Hepatocyte (in vitro differentiated cells): Measurements from ENCODE around the gene PRLHR. TPM values are rescaled to one million over a fixed set of nuclear protein-coding genes. Genes with fewer than 3 reads are reported as not detected.

Experiments
- DNase-seq: peaks from one replicate; pipeline ENCODE4 v3.0.0-alpha.2; 2016; ENCODE audit warnings: low spot score
- H2AFZ ChIP-seq: fragments of 200-600 bp; sonication (generic); 2 replicates; pipeline ENCODE4 v1.6.0; 2016; ENCODE audit warnings: antibody characterized with exemption, mild to moderate bottlenecking
- H3K27ac ChIP-seq: fragments of 200-600 bp; sonication (generic); 2 replicates; pipeline ENCODE4 v1.5.1; 2016; ENCODE audit warnings: mild to moderate bottlenecking
- H3K27me3 ChIP-seq: fragments of 200-600 bp; sonication (generic); 2 replicates; pipeline ENCODE4 v1.6.1; 2016
- H3K36me3 ChIP-seq: fragments of 200-600 bp; sonication (generic); replicated peaks from 2 replicates; pipeline ENCODE4 v1.5.1; 2016; ENCODE audit warnings: low read depth; ENCODE audit not compliant: insufficient read depth
- H3K4me1 ChIP-seq: fragments of 200-600 bp; sonication (generic); 2 replicates; pipeline ENCODE4 v1.5.1; 2016; ENCODE audit warnings: mild to moderate bottlenecking, moderate library complexity; ENCODE audit not compliant: insufficient read depth
- H3K4me2 ChIP-seq: fragments of 200-600 bp; sonication (generic); 2 replicates; pipeline ENCODE4 v1.6.0; 2016
- H3K4me3 ChIP-seq: fragments of 200-600 bp; sonication (generic); 2 replicates; pipeline ENCODE4 v1.5.1; 2016; ENCODE audit warnings: mild to moderate bottlenecking
- H3K79me2 ChIP-seq: fragments of 200-600 bp; sonication (generic); 2 replicates; pipeline ENCODE4 v1.6.0; 2017; ENCODE audit warnings: mild to moderate bottlenecking
- H3K9me2 ChIP-seq: fragments of 200-600 bp; sonication (generic); replicated peaks from 2 replicates; pipeline ENCODE4 v1.6.0; 2017; ENCODE audit warnings: mild to moderate bottlenecking; ENCODE audit not compliant: insufficient read depth
- H3K9me3 ChIP-seq: fragments of 200-600 bp; sonication (generic); 2 replicates; pipeline ENCODE4 v1.5.1; 2016; ENCODE audit warnings: low read depth, mild to moderate bottlenecking
- H4K20me1 ChIP-seq: fragments of 200-600 bp; sonication (generic); 2 replicates; pipeline ENCODE4 v1.6.0; 2016; ENCODE audit warnings: mild to moderate bottlenecking; ENCODE audit not compliant: insufficient read depth, poor library complexity, severe bottlenecking
- EZH2 ChIP-seq: fragments of 200-600 bp; sonication (generic); IDR thresholded peaks from 2 replicates; pipeline ENCODE4 v1.6.1; 2016; ENCODE audit warnings: antibody characterized with exemption, mild to moderate bottlenecking, borderline replicate concordance
- EZH2phosphoT487 ChIP-seq: fragments of 200-600 bp; sonication (generic); IDR thresholded peaks from one replicate; pipeline ENCODE4 v1.6.1; 2018; ENCODE audit warnings: antibody characterized with exemption, mild to moderate bottlenecking, low read depth, moderate library complexity; ENCODE audit not compliant: unreplicated experiment, severe bottlenecking
- WGBS: methylation state at CpG from one replicate; pipeline ENCODE4 v1.1.6; 2016; ENCODE audit warnings: low lambda C conversion rate; ENCODE audit errors: missing lambda C conversion rate; 5-methylcytosine and 5-hydroxymethylcytosine counted together
- polyA plus RNA-seq: library from polyadenylated mRNA; unstranded; fragments of >200 nt; fragmentation: Nextera tagmentation; extraction: Ambion mirVana; gene quantifications from 2 replicates; pipeline ENCODE4 v1.2.1, GENCODE V29; 2016
- total RNA-seq: library from RNA; depleted of rRNA; stranded (reverse); fragments of >200 nt; gene quantifications from 2 replicates; pipeline ENCODE4 v1.2.3, GENCODE V29; 2014
- TF ChIP-seq, protein P1 (sequence below): fragments of 200-600 bp; sonication (generic); IDR thresholded peaks from 2 replicates; pipeline ENCODE4 v1.5.1; 2016; ENCODE audit warnings: antibody characterized with exemption, mild to moderate bottlenecking; ENCODE audit not compliant: poor library complexity

The PRLHR gene
- total and polyA plus RNA-seq, 2 experiments from 2014 or later = not detected

DNA sequence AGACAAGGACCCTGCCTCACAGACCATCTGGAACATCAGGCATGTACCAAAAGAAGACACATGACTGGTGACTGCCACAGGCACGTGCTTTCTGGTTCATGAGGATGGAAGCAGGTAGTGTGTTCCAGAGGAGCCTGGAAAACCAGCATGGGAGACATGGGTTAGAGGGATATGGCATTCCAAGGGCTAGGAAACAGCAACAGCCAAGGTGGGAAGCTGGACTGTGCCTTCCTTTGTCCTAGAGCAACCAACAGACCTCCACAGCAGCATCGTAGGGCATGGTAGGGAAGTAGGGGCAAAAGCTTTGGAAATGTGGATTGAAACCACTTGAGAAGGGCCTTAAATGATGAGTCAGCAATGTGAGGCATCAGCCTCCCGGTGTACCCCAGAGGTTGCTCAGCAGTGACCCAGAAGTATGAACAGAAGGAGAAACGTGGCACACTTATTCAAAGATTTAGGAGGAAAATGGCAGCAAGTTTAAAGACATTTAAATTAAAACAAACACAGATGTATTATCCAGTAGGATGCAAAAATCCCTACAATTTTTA lies 51.0 kb downstream of the PRLHR start:
- H3K9me3 ChIP-seq = no peaks in the 10 kb centered on the region
- no peaks in the 10 kb centered on the region for H3K4me1 ChIP-seq
- no peaks in the 10 kb centered on the region for H3K9me2 ChIP-seq
- H3K4me3 ChIP-seq = no peak overlapping the region
- 60% methylated on average over 4 of the region's 4 CpGs for WGBS
- H3K79me2 ChIP-seq = no peaks in the 10 kb centered on the region
- no peak overlapping the region for H2AFZ ChIP-seq
- TF ChIP-seq EZH2phosphoT487 = no peak
- TF ChIP-seq EZH2 = no peak
- TF ChIP-seq, protein P1, sequence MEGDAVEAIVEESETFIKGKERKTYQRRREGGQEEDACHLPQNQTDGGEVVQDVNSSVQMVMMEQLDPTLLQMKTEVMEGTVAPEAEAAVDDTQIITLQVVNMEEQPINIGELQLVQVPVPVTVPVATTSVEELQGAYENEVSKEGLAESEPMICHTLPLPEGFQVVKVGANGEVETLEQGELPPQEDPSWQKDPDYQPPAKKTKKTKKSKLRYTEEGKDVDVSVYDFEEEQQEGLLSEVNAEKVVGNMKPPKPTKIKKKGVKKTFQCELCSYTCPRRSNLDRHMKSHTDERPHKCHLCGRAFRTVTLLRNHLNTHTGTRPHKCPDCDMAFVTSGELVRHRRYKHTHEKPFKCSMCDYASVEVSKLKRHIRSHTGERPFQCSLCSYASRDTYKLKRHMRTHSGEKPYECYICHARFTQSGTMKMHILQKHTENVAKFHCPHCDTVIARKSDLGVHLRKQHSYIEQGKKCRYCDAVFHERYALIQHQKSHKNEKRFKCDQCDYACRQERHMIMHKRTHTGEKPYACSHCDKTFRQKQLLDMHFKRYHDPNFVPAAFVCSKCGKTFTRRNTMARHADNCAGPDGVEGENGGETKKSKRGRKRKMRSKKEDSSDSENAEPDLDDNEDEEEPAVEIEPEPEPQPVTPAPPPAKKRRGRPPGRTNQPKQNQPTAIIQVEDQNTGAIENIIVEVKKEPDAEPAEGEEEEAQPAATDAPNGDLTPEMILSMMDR = no peak
- no peaks in the 10 kb centered on the region for H4K20me1 ChIP-seq
- H3K27ac ChIP-seq = no peak overlapping the region
- no peak overlapping the region for H3K4me2 ChIP-seq
- no peaks in the 10 kb centered on the region for H3K36me3 ChIP-seq
- peaks cover 24% of the 10 kb centered on the region for H3K27me3 ChIP-seq
- no peak for DNase-seq

DNA sequence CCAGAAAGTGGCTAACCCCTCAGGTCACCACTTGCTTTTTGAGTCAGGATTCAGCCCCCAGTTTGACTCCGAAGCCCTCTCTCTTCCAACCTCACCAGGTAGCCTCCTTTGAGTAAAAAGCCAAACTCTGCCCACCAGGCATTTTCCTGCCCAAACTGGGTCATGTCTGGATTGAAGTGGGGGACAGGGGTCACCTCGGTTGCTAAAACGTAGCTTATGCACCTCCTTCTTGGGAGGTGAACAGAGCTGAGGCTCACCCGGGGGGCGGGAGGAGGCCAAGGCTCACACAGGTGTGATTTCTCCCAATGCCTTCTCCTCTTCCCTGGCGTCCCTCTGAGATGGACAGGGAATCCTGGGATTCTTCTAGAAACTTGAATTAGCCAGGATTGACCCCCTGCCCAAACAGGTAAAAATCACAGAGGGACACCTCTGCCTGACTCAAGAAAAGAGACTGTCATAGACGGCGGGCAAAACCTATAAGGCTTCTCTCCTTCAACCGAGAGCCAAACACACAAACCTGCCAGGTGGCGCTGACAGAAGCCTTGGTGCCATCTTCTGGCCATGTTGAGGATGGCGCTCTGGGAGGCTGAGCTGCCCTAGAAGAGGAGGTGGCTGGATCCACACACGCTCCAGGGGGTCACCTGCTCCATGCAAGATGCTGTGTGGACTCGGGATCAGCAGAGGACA lies 51.6 kb downstream of the PRLHR start:
- no peaks in the 10 kb centered on the region for H3K36me3 ChIP-seq
- no peak overlapping the region for H3K4me2 ChIP-seq
- no peaks in the 10 kb centered on the region for H3K4me1 ChIP-seq
- no peaks in the 10 kb centered on the region for H4K20me1 ChIP-seq
- 36% methylated on average over 13 of the region's 13 CpGs for WGBS
- H3K79me2 ChIP-seq = no peaks in the 10 kb centered on the region
- H2AFZ ChIP-seq = no peak overlapping the region
- no peak overlapping the region for H3K27ac ChIP-seq
- no peak overlapping the region for H3K4me3 ChIP-seq
- H3K9me3 ChIP-seq = no peaks in the 10 kb centered on the region
- TF ChIP-seq EZH2phosphoT487 = no peak
- TF ChIP-seq, protein P1 = peak; percentile 62
- H3K9me2 ChIP-seq = no peaks in the 10 kb centered on the region
- peaks cover 24% of the 10 kb centered on the region for H3K27me3 ChIP-seq
- peak; percentile 77 for DNase-seq

DNA sequence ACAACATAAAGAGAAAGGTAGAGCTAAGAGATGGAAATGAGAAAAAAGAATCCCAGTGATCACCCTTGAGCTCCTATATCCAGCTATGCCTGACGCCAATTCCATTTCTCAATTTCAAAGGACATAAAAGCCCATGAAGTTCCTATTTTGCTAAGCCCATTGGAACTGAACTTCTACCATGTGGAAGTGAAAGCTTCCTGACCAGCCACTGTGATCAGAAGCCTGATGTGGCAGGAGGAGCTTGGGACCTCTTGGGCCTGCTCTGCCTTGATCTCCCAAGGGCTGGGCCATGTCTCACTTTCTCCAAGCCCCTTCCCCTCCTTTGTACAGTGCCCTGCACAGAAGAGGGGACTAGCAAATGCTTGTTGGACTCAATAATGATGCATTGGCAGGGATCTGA lies 52.7 kb downstream of the PRLHR start:
- Histone ChIP-seq H3K79me2 (no peaks in the 10 kb centered on the region), H4K20me1 (no peaks in the 10 kb centered on the region), H3K4me2 (no peak overlapping the region), H3K9me2 (no peaks in the 10 kb centered on the region), H3K27me3 (peaks cover 24% of the 10 kb centered on the region), H3K9me3 (no peaks in the 10 kb centered on the region), H3K4me1 (no peaks in the 10 kb centered on the region), H2AFZ (no peak overlapping the region), H3K27ac (no peak overlapping the region), H3K4me3 (no peak overlapping the region), H3K36me3 (no peaks in the 10 kb centered on the region)
- 94% methylated on average over 1 of the region's 1 CpG for WGBS
- no peak for DNase-seq
- TF ChIP-seq, protein P1 = no peak
- TF ChIP-seq EZH2phosphoT487 (no peak), EZH2 (no peak)
